Prostate gland (tissue), 2 donors: ENCODE results near the gene CLBA1.

Experiments
- CTCF ChIP-seq, 4 experiments: fragments of 200-600 bp in 2 of 4; fragments of 450-650 bp in 2 of 4; sonication (generic) in 2 of 4; IDR thresholded peaks; 1 replicate in 3 of 4; 2 replicates in 1 of 4; pipeline ENCODE4 v1.5.1; 2016 to 2019; ENCODE audit warnings: antibody characterized with exemption in 4 of 4, mild to moderate bottlenecking in 2 of 4, moderate library complexity in 2 of 4
- POLR2A ChIP-seq: fragments of 450-650 bp; IDR thresholded peaks from one replicate; pipeline ENCODE4 v1.6.1; 2016; ENCODE audit warnings: antibody characterized with exemption, mild to moderate bottlenecking
- POLR2AphosphoS5 ChIP-seq: sonication (generic); formaldehyde crosslinking; IDR thresholded peaks from one replicate; pipeline ENCODE4 v1.6.1; 2017; ENCODE audit warnings: antibody characterized with exemption

GRCh38 chr14:104953896-104954656 lies 31.5 kb upstream of the CLBA1 start:
- TF ChIP-seq POLR2AphosphoS5 (no peak), CTCF (IDR thresholded peaks at IDR 0.05) (no peak), POLR2A (no peak)
